Measurements from ENCODE around the gene SEL1L.

DNA sequence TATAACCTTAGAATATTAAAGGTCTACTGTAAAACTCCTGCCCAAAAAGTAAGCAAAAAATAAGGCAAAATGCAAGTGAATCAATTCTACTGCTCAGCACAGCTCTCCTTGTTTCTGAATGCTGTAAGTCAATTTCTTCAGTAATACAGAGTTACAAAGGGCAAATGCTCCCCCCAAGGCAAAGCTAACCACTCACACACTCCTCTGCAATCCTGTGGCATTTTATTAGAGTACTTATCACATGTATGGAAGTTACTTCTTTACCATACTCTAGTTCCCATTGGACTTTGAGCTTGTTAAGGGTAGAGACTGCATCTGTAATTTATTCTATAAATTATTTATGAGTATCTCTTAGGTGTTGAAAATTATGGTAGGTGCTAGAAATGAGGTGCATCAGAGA lies 27.2 kb downstream of the SEL1L start:
- TF ChIP-seq POLR2AphosphoS5 (IDR thresholded peaks at IDR 0.05; ENCODE audit: low read depth, low read length) (no peak), SIN3A (IDR thresholded peaks at IDR 0.05; ENCODE audit: borderline replicate concordance, insufficient read depth, low read length) (no peak), TAF1 (IDR thresholded peaks at IDR 0.05; ENCODE audit: borderline replicate concordance, insufficient read depth, low read length) (no peak), FOXP2 (optimal IDR thresholded peaks at IDR 0.05; ENCODE audit: borderline replicate concordance, extremely low read depth, extremely low read length, insufficient read depth) (no peak)
- TF ChIP-seq, protein P1, sequence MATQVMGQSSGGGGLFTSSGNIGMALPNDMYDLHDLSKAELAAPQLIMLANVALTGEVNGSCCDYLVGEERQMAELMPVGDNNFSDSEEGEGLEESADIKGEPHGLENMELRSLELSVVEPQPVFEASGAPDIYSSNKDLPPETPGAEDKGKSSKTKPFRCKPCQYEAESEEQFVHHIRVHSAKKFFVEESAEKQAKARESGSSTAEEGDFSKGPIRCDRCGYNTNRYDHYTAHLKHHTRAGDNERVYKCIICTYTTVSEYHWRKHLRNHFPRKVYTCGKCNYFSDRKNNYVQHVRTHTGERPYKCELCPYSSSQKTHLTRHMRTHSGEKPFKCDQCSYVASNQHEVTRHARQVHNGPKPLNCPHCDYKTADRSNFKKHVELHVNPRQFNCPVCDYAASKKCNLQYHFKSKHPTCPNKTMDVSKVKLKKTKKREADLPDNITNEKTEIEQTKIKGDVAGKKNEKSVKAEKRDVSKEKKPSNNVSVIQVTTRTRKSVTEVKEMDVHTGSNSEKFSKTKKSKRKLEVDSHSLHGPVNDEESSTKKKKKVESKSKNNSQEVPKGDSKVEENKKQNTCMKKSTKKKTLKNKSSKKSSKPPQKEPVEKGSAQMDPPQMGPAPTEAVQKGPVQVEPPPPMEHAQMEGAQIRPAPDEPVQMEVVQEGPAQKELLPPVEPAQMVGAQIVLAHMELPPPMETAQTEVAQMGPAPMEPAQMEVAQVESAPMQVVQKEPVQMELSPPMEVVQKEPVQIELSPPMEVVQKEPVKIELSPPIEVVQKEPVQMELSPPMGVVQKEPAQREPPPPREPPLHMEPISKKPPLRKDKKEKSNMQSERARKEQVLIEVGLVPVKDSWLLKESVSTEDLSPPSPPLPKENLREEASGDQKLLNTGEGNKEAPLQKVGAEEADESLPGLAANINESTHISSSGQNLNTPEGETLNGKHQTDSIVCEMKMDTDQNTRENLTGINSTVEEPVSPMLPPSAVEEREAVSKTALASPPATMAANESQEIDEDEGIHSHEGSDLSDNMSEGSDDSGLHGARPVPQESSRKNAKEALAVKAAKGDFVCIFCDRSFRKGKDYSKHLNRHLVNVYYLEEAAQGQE (IDR thresholded peaks at IDR 0.05; ENCODE audit: insufficient read depth in 1 of 2, low read depth in 2 of 2, low read length in 2 of 2): no peak

Measured in PFSK-1 (cell line).